Esophagus muscularis mucosa (tissue), 3 donors: ENCODE results near the gene AGL.

ENCODE experiments used
- POLR2A ChIP-seq: fragments of 450-650 bp; IDR thresholded peaks from one replicate; pipeline ENCODE4 v1.6.1; 2017; ENCODE audit warnings: antibody characterized with exemption, moderate library complexity, mild to moderate bottlenecking, low read depth
- TF ChIP-seq, protein P1 (sequence below), 3 experiments: fragments of 200-600 bp in 2 of 3; fragments of 450-650 bp in 1 of 3; sonication (generic) in 2 of 3; IDR thresholded peaks; one replicate each; pipeline ENCODE4 v1.5.1; 2017 to 2019; ENCODE audit warnings: antibody characterized with exemption in 3 of 3, mild to moderate bottlenecking in 2 of 3, moderate library complexity in 1 of 3

DNA sequence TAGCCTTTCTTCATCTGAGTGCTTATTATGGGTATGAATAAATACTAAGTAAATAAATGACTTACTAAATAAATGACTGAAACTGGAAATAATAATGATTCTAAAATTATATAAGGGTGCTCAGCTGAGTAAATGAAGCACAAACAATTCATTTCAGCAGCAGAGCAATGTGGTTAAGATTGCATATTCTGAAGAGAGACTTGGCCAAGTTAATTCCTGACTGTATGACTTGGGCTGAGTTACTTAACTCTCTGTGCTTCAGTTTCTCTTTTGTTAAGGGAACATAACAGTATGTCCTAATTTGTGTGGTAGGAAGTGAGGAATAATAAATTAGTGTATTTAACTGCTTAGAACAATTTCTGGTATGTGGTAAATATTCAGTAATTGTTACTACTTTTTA is 19.1 kb downstream of the AGL start:
- TF ChIP-seq, protein P1, sequence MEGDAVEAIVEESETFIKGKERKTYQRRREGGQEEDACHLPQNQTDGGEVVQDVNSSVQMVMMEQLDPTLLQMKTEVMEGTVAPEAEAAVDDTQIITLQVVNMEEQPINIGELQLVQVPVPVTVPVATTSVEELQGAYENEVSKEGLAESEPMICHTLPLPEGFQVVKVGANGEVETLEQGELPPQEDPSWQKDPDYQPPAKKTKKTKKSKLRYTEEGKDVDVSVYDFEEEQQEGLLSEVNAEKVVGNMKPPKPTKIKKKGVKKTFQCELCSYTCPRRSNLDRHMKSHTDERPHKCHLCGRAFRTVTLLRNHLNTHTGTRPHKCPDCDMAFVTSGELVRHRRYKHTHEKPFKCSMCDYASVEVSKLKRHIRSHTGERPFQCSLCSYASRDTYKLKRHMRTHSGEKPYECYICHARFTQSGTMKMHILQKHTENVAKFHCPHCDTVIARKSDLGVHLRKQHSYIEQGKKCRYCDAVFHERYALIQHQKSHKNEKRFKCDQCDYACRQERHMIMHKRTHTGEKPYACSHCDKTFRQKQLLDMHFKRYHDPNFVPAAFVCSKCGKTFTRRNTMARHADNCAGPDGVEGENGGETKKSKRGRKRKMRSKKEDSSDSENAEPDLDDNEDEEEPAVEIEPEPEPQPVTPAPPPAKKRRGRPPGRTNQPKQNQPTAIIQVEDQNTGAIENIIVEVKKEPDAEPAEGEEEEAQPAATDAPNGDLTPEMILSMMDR (IDR thresholded peaks at IDR 0.05): no peak
- TF ChIP-seq POLR2A: no peak
